Lower lobe of right lung (tissue), 2 donors: ENCODE measurements around the gene DNAH3. TPM values are rescaled to one million over a fixed set of nuclear protein-coding genes. Genes with fewer than 3 reads are reported as not detected.
"Not testable (repeated sequence)": the region's sequence is repeated elsewhere in the genome, so short reads cannot be mapped to it uniquely, and the experiment has no call there.

Experiments used
- ATAC-seq, 2 donors: fragments of 200-7000 bp; cut with Tn5 transposase; one replicate each; pipeline ENCODE4 v1.9.1; 2020 to 2022; ENCODE audit warnings: mild to moderate bottlenecking in 2 of 2, moderate library complexity in 2 of 2
- DNase-seq: peaks from one replicate; pipeline ENCODE4 v3.0.0-alpha.2; 2020
- H3K27ac ChIP-seq: fragments of 200-600 bp; one replicate; pipeline ENCODE4 v1.8.0; 2022
- H3K27me3 ChIP-seq: fragments of 200-600 bp; one replicate; pipeline ENCODE4 v1.8.0; 2022; ENCODE audit warnings: low read depth
- H3K36me3 ChIP-seq: fragments of 200-600 bp; one replicate; pipeline ENCODE4 v1.8.0; 2022; ENCODE audit warnings: mild to moderate bottlenecking
- H3K4me1 ChIP-seq: fragments of 200-600 bp; one replicate; pipeline ENCODE4 v1.8.0; 2022
- H3K4me3 ChIP-seq: fragments of 200-600 bp; one replicate; pipeline ENCODE4 v1.8.0; 2022; ENCODE audit warnings: mild to moderate bottlenecking
- H3K9me3 ChIP-seq: fragments of 200-600 bp; one replicate; pipeline ENCODE4 v1.8.0; 2022
- intact Hi-C: fragments of 100-400 bp; cut with DNase I; formaldehyde crosslinking; loops from one replicate; pipeline ENCODE4 v1.11.0; 2022
- total RNA-seq: library from RNA; stranded (reverse); fragmentation: NEBNext Ultra II Directional; extraction: Animal tissue kit (Norgen Biotek cat#: 25700); gene quantifications from one replicate; pipeline ENCODE4 v1.2.1, GENCODE V29; 2021
- TF ChIP-seq, protein P1 (sequence below): fragments of 200-600 bp; IDR thresholded peaks from one replicate; pipeline ENCODE4 v1.8.0; 2022; ENCODE audit warnings: antibody characterized with exemption, mild to moderate bottlenecking
- donor health status: DM: no; HTN: yes; CAD: no; lungs with severe emphysema.

DNAH3 gene
- total RNA-seq, 1 donor from 2014 or later: 10.9 TPM

GRCh38 chr16:21125191-21125590, 25.5 kb downstream of the DNAH3 start:
- H3K27me3 ChIP-seq: peaks cover 4% of the 10 kb centered on the region
- no peaks in the 10 kb centered on the region for H3K9me3 ChIP-seq
- H3K4me1 ChIP-seq: no peaks in the 10 kb centered on the region
- intact Hi-C loops: no loop called here
- no peak overlapping the region for H3K4me3 ChIP-seq
- ATAC-seq: no peak
- TF ChIP-seq, protein P1, sequence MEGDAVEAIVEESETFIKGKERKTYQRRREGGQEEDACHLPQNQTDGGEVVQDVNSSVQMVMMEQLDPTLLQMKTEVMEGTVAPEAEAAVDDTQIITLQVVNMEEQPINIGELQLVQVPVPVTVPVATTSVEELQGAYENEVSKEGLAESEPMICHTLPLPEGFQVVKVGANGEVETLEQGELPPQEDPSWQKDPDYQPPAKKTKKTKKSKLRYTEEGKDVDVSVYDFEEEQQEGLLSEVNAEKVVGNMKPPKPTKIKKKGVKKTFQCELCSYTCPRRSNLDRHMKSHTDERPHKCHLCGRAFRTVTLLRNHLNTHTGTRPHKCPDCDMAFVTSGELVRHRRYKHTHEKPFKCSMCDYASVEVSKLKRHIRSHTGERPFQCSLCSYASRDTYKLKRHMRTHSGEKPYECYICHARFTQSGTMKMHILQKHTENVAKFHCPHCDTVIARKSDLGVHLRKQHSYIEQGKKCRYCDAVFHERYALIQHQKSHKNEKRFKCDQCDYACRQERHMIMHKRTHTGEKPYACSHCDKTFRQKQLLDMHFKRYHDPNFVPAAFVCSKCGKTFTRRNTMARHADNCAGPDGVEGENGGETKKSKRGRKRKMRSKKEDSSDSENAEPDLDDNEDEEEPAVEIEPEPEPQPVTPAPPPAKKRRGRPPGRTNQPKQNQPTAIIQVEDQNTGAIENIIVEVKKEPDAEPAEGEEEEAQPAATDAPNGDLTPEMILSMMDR: no peak
- no peaks in the 10 kb centered on the region for H3K36me3 ChIP-seq
- H3K27ac ChIP-seq: no peak overlapping the region
- no peak for DNase-seq

- no peak overlapping the region for H3K27ac ChIP-seq
- no peaks in the 10 kb centered on the region for H3K9me3 ChIP-seq
- H3K4me1 ChIP-seq: no peaks in the 10 kb centered on the region
- TF ChIP-seq, protein P1: no peak
- H3K27me3 ChIP-seq: no peaks in the 10 kb centered on the region
- H3K4me3 ChIP-seq: no peak overlapping the region
- DNase-seq (no peak), ATAC-seq (no peak)
- intact Hi-C loops: no loop called here
- H3K36me3 ChIP-seq: no peaks in the 10 kb centered on the region
These were observed 29.6 kb downstream of the DNAH3 start for GRCh38 chr16:21120976-21121520.

- no peak for ATAC-seq
- Histone ChIP-seq H3K9me3 (no peaks in the 10 kb centered on the region), H3K27me3 (no peaks in the 10 kb centered on the region), H3K4me1 (no peaks in the 10 kb centered on the region), H3K4me3 (no peak overlapping the region), H3K27ac (no peak overlapping the region), H3K36me3 (no peaks in the 10 kb centered on the region)
- no peak for DNase-seq
- intact Hi-C loops: no loop called here
- TF ChIP-seq, protein P1: no peak
These were observed 33.1 kb downstream of the DNAH3 start for GRCh38 chr16:21117567-21117966.

DNA sequence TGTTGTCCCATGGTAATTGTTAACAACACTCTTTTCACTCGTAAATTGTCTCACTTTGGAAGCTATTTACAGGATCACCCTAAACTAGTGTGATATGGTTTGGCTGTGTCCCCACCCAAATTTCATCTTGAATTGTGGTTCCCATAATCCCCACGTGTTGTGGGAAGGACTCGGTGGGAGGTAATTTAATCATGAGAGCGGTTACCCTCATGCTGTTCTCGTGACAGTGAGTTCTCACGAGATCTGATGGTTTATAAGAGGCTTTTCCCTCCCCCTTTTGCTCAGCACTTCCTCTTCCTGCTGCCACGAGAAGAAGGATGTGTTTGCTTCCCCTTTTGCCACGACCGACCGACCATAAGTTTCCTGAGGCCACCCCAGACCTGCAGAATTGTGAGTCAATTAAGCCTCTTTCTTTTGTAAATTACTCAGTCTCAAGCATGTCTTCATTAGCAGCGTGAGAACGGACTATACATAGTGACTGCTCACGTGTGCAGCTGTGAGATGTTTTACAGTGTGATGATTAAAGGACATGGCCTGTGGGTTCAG, 34.4 kb downstream of the DNAH3 start:
- DNase-seq (no peak), ATAC-seq (no peak)
- no peaks in the 10 kb centered on the region for H3K4me1 ChIP-seq
- TF ChIP-seq, protein P1: no peak
- intact Hi-C loops: no loop called here
- H3K4me3 ChIP-seq: no peak overlapping the region
- no peak overlapping the region for H3K27ac ChIP-seq
- no peaks in the 10 kb centered on the region for H3K36me3 ChIP-seq
- H3K9me3 ChIP-seq: no peaks in the 10 kb centered on the region
- no peaks in the 10 kb centered on the region for H3K27me3 ChIP-seq

- H3K27ac ChIP-seq, intact Hi-C loops, H3K9me3 ChIP-seq, H3K4me1 ChIP-seq, H3K27me3 ChIP-seq, H3K36me3 ChIP-seq, DNase-seq, ATAC-seq, H3K4me3 ChIP-seq: not testable (repeated sequence)
These were observed 35.1 kb downstream of the DNAH3 start for GRCh38 chr16:21115551-21115950.

GRCh38 chr16:21103941-21104860, 46.4 kb downstream of the DNAH3 start:
- ATAC-seq (no peak), DNase-seq (no peak)
- intact Hi-C loops: no loop called here
- TF ChIP-seq, protein P1: no peak
- no peak overlapping the region for H3K27ac ChIP-seq
- H3K27me3 ChIP-seq: no peaks in the 10 kb centered on the region
- H3K36me3 ChIP-seq: no peaks in the 10 kb centered on the region
- no peaks in the 10 kb centered on the region for H3K9me3 ChIP-seq
- no peak overlapping the region for H3K4me3 ChIP-seq
- H3K4me1 ChIP-seq: no peaks in the 10 kb centered on the region
